Measurements from ENCODE around the gene DYNC2I2.
"Not testable (repeated sequence)": the region's sequence is repeated elsewhere in the genome, so short reads cannot be mapped to it uniquely, and the experiment has no call there.

Gene DYNC2I2

GRCh38 chr9:128619779-128620178, 36.9 kb downstream of the DYNC2I2 start:
- no peak for DNase-seq (ENCODE audit: extremely low read depth in 1 of 2, low read depth in 1 of 2)

GRCh38 chr9:128619127-128619526, 37.5 kb downstream of the DYNC2I2 start:
- DNase-seq (ENCODE audit: extremely low read depth in 1 of 2, low read depth in 1 of 2), result no peak

GRCh38 chr9:128617943-128618342, 38.7 kb downstream of the DYNC2I2 start:
- no peak for DNase-seq (ENCODE audit: extremely low read depth in 1 of 2, low read depth in 1 of 2)

GRCh38 chr9:128615571-128615970, 41.1 kb downstream of the DYNC2I2 start:
- no peak for DNase-seq (ENCODE audit: extremely low read depth in 1 of 2, low read depth in 1 of 2)

GRCh38 chr9:128614728-128615127, 41.9 kb downstream of the DYNC2I2 start:
- DNase-seq (ENCODE audit: extremely low read depth in 1 of 2, low read depth in 1 of 2), result no peak

- DNase-seq (ENCODE audit: extremely low read depth in 1 of 2, low read depth in 1 of 2), result no peak
Measured at GRCh38 chr9:128611600-128612394, 44.9 kb downstream of the DYNC2I2 start.

GRCh38 chr9:128610897-128611296, 45.8 kb downstream of the DYNC2I2 start:
- DNase-seq (ENCODE audit: extremely low read depth in 1 of 2, low read depth in 1 of 2), result no peak

GRCh38 chr9:128607642-128608350, 48.9 kb downstream of the DYNC2I2 start:
- DNase-seq (ENCODE audit: extremely low read depth in 1 of 2, low read depth in 1 of 2), result no peak

GRCh38 chr9:128603697-128604096, 53.0 kb downstream of the DYNC2I2 start:
- DNase-seq (ENCODE audit: extremely low read depth in 1 of 2, low read depth in 1 of 2), result no peak

GRCh38 chr9:128600099-128600498, 56.5 kb downstream of the DYNC2I2 start:
- DNase-seq (ENCODE audit: extremely low read depth in 1 of 2, low read depth in 1 of 2), result no peak

GRCh38 chr9:128595471-128595870, 61.2 kb downstream of the DYNC2I2 start:
- DNase-seq (ENCODE audit: extremely low read depth in 1 of 2, low read depth in 1 of 2), result no peak

- no peak for DNase-seq (ENCODE audit: extremely low read depth in 1 of 2, low read depth in 1 of 2)
Measured at GRCh38 chr9:128593856-128594255, 62.8 kb downstream of the DYNC2I2 start.

GRCh38 chr9:128593039-128593438, 63.6 kb downstream of the DYNC2I2 start:
- no peak for DNase-seq (ENCODE audit: extremely low read depth in 1 of 2, low read depth in 1 of 2)

- no peak for DNase-seq (ENCODE audit: extremely low read depth in 1 of 2, low read depth in 1 of 2)
Measured at GRCh38 chr9:128588581-128589233, 67.9 kb downstream of the DYNC2I2 start.

- peak; percentile 10 to 27 for DNase-seq (ENCODE audit: extremely low read depth in 1 of 2, low read depth in 1 of 2)
Measured at GRCh38 chr9:128587453-128587852, 69.2 kb downstream of the DYNC2I2 start.

- DNase-seq (ENCODE audit: extremely low read depth in 1 of 2, low read depth in 1 of 2), result not testable (repeated sequence)
Measured at GRCh38 chr9:128586934-128587333, 69.7 kb downstream of the DYNC2I2 start.

GRCh38 chr9:128585155-128585554, 71.5 kb downstream of the DYNC2I2 start:
- not testable (repeated sequence) for DNase-seq (ENCODE audit: extremely low read depth in 1 of 2, low read depth in 1 of 2)

Data from stimulated activated CD8-positive, alpha-beta memory T cell treated with anti-CD3 and anti-CD28 coated beads, Interleukin-7, amount 100 ng/mL, for 48 hours (primary cell).